Lower leg skin (tissue), 4 donors: ENCODE results near the gene HPS4. TPM values are rescaled to one million over a fixed set of nuclear protein-coding genes. Genes with fewer than 3 reads are reported as not detected.
A peak's percentile ranks its signal among the peaks of the same experiment; 100 is the strongest.

ENCODE experiments used
- DNase-seq, 2 donors: peaks; one replicate each; pipeline ENCODE4 v3.0.0-alpha.2; 2019; ENCODE audit warnings: low spot score in 2 of 2
- H3K4me3 ChIP-seq: fragments of 200-600 bp; sonication (generic); 2 replicates; pipeline ENCODE4 v1.5.1; 2017; ENCODE audit warnings: mild to moderate bottlenecking, low read depth; ENCODE audit not compliant: poor library complexity, severe bottlenecking
- POLR2A ChIP-seq, 2 donors: fragments of 450-650 bp; IDR thresholded peaks; one replicate each; pipeline ENCODE4 v1.6.1; 2016 to 2017; ENCODE audit warnings: antibody characterized with exemption in 2 of 2, mild to moderate bottlenecking in 1 of 2, moderate library complexity in 1 of 2
- WGBS, 2 donors: methylation state at CpG; one replicate each; pipeline ENCODE4 v1.1.5; 2018; 5-methylcytosine and 5-hydroxymethylcytosine counted together
- intact Hi-C: fragments of 100-400 bp; cut with DNase I; formaldehyde crosslinking; loops from one replicate; pipeline ENCODE4 v1.15.0; 2023; ENCODE audit warnings: low total_unique reads
- total RNA-seq, 4 donors: library from RNA; depleted of rRNA; stranded (reverse); fragments of >200 nt; gene quantifications; one replicate each; pipeline ENCODE4 v1.1.0, GENCODE V29; 2016
- TF ChIP-seq, protein P1 (sequence below), 3 donors: fragments of 450-650 bp; IDR thresholded peaks; one replicate each; pipeline ENCODE4 v1.5.1; 2016; ENCODE audit warnings: antibody characterized with exemption in 3 of 3, mild to moderate bottlenecking in 3 of 3, moderate library complexity in 2 of 3

Gene HPS4
- total RNA-seq, 4 donors from 2014 or later, result 40.5 to 68.0 (median 47.5) TPM

DNA sequence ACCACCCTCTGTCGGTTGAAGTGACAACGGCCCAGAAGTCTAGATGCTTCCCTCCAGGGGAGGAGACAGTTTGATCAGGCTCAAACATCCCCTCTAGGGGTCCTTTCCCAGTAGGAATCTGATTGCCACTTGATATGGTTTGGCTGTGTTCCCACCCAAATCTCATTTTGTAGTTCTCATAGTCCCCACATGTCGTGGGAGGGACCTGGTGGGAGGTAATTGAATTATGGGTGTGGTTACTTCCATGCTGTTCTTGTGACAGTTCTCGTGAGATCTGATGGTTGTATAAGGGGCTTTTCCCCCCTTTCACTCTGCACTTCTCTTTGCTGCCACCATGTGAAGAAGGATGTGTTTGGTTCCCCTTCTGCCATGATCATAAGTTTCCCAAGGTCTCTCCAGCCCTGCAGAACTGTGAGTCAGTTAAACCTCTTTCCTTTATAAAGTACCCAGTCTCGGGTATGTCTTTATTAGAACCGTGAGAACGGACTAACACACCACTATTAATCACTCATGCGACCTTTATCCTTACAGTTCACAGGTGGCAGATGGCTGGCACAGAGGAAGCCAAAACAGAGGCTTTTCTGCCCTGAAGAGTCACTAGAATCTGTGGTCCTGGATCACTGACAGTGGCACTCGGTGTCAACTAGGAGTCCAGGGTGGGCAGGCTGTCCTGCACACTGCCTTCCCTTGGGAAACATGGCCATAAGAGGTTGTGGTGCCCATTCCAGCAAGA, 33.0 kb downstream of the HPS4 start:
- intact Hi-C loops, result no loop called here
- no peak overlapping the region for H3K4me3 ChIP-seq
- whole genome bisulfite sequencing, 2 donors, result 76 to 87% methylated on average over 9 of the region's 9 CpGs
- DNase-seq, result peak in 1 of 2 donors; percentile 3
- TF ChIP-seq, protein P1, sequence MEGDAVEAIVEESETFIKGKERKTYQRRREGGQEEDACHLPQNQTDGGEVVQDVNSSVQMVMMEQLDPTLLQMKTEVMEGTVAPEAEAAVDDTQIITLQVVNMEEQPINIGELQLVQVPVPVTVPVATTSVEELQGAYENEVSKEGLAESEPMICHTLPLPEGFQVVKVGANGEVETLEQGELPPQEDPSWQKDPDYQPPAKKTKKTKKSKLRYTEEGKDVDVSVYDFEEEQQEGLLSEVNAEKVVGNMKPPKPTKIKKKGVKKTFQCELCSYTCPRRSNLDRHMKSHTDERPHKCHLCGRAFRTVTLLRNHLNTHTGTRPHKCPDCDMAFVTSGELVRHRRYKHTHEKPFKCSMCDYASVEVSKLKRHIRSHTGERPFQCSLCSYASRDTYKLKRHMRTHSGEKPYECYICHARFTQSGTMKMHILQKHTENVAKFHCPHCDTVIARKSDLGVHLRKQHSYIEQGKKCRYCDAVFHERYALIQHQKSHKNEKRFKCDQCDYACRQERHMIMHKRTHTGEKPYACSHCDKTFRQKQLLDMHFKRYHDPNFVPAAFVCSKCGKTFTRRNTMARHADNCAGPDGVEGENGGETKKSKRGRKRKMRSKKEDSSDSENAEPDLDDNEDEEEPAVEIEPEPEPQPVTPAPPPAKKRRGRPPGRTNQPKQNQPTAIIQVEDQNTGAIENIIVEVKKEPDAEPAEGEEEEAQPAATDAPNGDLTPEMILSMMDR (IDR thresholded peaks at IDR 0.05), result no peak
- TF ChIP-seq POLR2A (IDR thresholded peaks at IDR 0.05), result no peak

DNA sequence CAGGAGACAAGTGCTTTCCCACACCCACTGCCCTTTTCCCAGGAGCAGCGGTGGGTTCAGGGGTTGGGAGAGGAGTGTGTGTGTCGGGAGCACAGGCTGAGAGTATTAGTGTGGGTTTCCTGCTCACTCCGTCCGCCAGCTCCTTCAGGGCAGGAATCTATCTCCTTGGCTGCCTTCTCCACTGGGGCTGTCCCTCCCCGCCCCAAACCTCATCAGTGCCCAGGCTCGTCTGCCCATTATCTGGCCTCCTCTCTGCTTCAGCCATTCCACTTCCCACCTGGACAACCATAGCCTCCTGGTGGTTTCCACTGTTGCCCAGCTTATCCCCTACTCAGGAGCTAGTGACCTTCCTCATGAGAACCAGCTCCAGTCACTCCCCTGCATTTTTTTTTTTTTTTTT, 34.6 kb downstream of the HPS4 start:
- intact Hi-C loops, result no loop called here

DNA sequence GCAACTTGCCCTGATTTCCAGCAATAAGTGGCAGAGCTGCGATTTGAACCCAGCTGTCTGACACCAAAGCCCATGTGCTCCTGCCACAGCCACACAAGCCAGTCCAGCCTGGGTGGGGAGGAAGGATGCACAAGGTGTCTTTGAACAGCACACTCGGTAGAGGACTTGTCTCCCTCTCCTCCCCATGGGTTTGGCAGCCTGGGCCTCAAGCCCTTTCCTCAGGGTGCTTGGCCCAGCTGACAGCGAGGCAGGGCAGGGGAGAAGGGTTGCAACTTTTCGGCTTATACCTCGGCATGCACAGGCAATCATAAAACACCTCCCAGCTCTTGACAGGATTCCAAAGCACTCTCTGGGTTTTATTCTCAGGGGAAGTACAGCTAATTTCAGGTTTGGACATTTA, 35.2 kb downstream of the HPS4 start:
- 48 to 56% methylated on average over 5 of the region's 5 CpGs for WGBS, 2 donors
- DNase-seq, result peak in 1 of 2 donors; percentile 74
- no peak for TF ChIP-seq POLR2A (IDR thresholded peaks at IDR 0.05)
- TF ChIP-seq, protein P1 (IDR thresholded peaks at IDR 0.05), result no peak

More for the DNA sequence above, 34.6 kb downstream of the HPS4 start:
- 36 to 51% methylated on average over 6 of the region's 6 CpGs for WGBS, 2 donors
- no peak for TF ChIP-seq POLR2A (IDR thresholded peaks at IDR 0.05)
- TF ChIP-seq, protein P1 (IDR thresholded peaks at IDR 0.05), result no peak
- DNase-seq, result no peak
- no peak overlapping the region for H3K4me3 ChIP-seq

DNA sequence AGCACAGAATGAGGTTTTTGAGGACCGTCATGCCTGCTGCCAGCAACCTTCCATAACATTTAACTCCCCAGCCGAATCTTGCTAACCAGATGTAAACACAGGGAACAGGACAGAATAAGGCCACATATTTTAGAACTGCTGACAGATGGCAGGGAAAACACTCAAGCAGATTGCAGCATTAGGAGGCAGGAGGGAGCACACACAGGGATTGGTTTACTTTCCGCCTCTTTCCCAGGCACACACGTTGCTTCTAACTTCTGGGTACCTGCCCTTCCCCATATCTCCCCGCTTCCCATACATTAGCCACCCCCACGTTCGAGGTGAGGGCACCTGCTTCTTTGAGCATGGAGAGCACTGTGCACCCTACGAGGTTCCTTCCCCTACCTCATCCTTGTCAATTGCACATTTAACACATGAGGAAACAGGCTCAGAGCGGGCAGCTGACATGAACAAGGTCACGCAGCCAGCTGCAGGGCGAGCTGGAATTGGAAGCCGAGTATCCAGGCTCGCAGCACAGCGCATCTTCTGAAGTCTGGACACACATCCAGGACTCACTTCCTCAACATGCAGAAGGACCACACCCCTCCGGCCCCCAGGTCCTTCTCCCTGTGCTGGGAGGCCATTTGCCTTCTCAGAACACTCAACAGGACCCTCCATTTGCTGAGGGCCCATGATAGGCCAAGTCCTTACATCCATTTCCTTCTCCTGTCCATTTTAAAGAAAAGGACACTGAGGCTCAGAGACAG, 35.8 kb downstream of the HPS4 start:
- TF ChIP-seq, protein P1 (IDR thresholded peaks at IDR 0.05), result no peak
- no peak for TF ChIP-seq POLR2A (IDR thresholded peaks at IDR 0.05)
- 65 to 73% methylated on average over 15 of the region's 15 CpGs for WGBS, 2 donors
- peak in 1 of 2 donors; percentile 76 for DNase-seq
- intact Hi-C loops, result no loop called here
- H3K4me3 ChIP-seq, result no peak overlapping the region

More for the DNA sequence above, 35.2 kb downstream of the HPS4 start:
- H3K4me3 ChIP-seq, result no peak overlapping the region
- intact Hi-C loops, result no loop called here

DNA sequence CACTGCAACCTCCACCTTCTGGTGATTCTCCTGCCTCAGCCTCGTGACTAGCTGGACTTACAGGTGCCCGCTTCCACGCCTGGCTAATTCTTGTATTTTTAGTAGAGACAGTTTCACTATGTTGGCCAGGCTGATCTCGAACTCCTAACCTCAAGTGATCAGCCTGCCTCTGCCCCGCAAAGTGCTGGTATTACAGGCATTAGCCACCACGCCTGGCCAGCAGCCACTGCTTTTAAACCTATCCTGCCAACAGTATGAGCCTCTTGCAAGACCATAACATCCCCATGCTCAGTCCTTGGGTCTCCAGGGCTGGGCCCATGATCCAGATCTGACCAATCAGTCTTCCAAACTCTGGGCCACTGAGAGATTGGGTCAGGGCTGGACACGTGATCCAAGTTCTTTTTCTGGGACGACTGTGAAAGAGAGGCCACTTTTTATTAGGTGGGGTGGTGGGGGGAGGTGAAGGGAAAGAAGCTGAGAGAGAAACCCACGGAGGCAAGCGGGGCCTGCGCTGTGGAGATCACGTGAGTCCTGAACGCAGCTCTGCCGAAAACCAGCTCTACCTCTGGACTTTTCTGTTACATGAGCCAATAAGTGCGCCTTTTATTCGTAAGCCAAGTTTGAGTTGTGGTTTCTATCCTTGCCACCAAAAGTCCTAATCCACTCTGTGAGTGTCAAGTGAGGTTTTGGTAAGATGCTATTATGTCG, 36.6 kb downstream of the HPS4 start:
- peak in 1 of 2 donors; percentile 74 for DNase-seq
- intact Hi-C loops, result no loop called here
- TF ChIP-seq, protein P1 (IDR thresholded peaks at IDR 0.05), result no peak
- no peak for TF ChIP-seq POLR2A (IDR thresholded peaks at IDR 0.05)
- H3K4me3 ChIP-seq, result peak overlapping the region; percentile 2
- 76 to 79% methylated on average over 17 of the region's 17 CpGs for WGBS, 2 donors
